ENCODE results near the gene SPO11. TPM values are rescaled to one million over a fixed set of nuclear protein-coding genes. Genes with fewer than 3 reads are reported as not detected.

The SPO11 gene
- polyA plus RNA-seq, 2 of the 4 experiments (the other 2 are of a cell fraction), result not detected

GRCh38 chr20:57313951-57314350, 15.7 kb upstream of the SPO11 start:
- no peaks in the 10 kb centered on the region for H3K4me1 ChIP-seq
- no peak for FAIRE-seq
- POLR2A ChIA-PET, result no interaction called here
- no peaks in the 10 kb centered on the region for H3K9me3 ChIP-seq
- WGBS (ENCODE audit: missing lambda C conversion rate), result 7% methylated on average over 5 of the region's 5 CpGs
- no peak overlapping the region for H3K27ac ChIP-seq
- TF ChIP-seq NPAS2 (CRISPR knock-in tag; IDR thresholded peaks at IDR 0.05; ENCODE audit: borderline replicate concordance) (no peak), HES2 (IDR thresholded peaks at IDR 0.05) (no peak), MYC (IDR thresholded peaks at IDR 0.05; ENCODE audit: borderline replicate concordance, low read length) (no peak), SMC3 (IDR thresholded peaks at IDR 0.05) (no peak), HOXA7 (CRISPR knock-in tag; IDR thresholded peaks at IDR 0.05) (no peak)
- no peak overlapping the region for H3K4me2 ChIP-seq
- no peak for DNase-seq (ENCODE audit: low read depth in 1 of 2, low spot score in 1 of 2)
- CTCF ChIA-PET, result interaction anchor here (0.6 to 1.2 kb wide), 4 partner anchors 9 to 224 kb away, joined by 3 to 4 read pairs (median 3); no protein-coding TSS in a partner anchor
- H3K4me3 ChIP-seq, result no peak overlapping the region
- ATAC-seq, result no peak

- CTCF ChIA-PET, result interaction anchor here (0.7 to 2.5 kb wide), 2 partner anchors 14 to 17 kb away, joined by 3 to 8 read pairs; partner anchors contain the start of gene SPO11
- Histone ChIP-seq H3K4me1 (no peaks in the 10 kb centered on the region), H3K9me3 (no peaks in the 10 kb centered on the region), H3K27ac (no peak overlapping the region), H3K4me2 (no peak overlapping the region), H3K4me3 (no peak overlapping the region)
- TF ChIP-seq RNF2 (IDR thresholded peaks at IDR 0.05; ENCODE audit: borderline replicate concordance, low read depth) (no peak), BCL3 (IDR thresholded peaks at IDR 0.05) (no peak), POLR2AphosphoS2 (conservative IDR thresholded peaks at IDR 0.05; ENCODE audit: low read length) (no peak), REST (IDR thresholded peaks at IDR 0.05) (no peak), RAD21 (conservative IDR thresholded peaks at IDR 0.05 in 1 of 2, IDR thresholded peaks at IDR 0.05 in 1 of 2) (no peak), CBX8 (IDR thresholded peaks at IDR 0.05) (no peak)
- whole genome bisulfite sequencing (ENCODE audit: missing lambda C conversion rate), result 43% methylated on average over 8 of the region's 8 CpGs
- ATAC-seq, result no peak
- DNase-seq (ENCODE audit: low read depth in 1 of 2, low spot score in 1 of 2), result no peak
- no peak for FAIRE-seq
- POLR2A ChIA-PET, result no interaction called here
Observed at GRCh38 chr20:57315083-57315975, 14.3 kb upstream of the SPO11 start.

GRCh38 chr20:57315976-57316480, 13.6 kb upstream of the SPO11 start:
- DNase-seq (ENCODE audit: low read depth in 1 of 2, low spot score in 1 of 2) (no peak), FAIRE-seq (no peak), ATAC-seq (no peak)
- CTCF ChIA-PET, result interaction anchor here (0.5 to 2.5 kb wide), 2 partner anchors 17 to 743 kb away, joined by 5 to 8 read pairs; no protein-coding TSS in a partner anchor
- Histone ChIP-seq H3K9me3 (no peaks in the 10 kb centered on the region), H3K4me2 (no peak overlapping the region), H3K4me1 (no peaks in the 10 kb centered on the region), H3K27ac (no peak overlapping the region), H3K4me3 (no peak overlapping the region)
- 59% methylated on average over 6 of the region's 8 CpGs for WGBS (ENCODE audit: missing lambda C conversion rate)
- no peak for TF ChIP-seq ELK1 (IDR thresholded peaks at IDR 0.05; ENCODE audit: low read depth, low read length)
- TF ChIP-seq MYC (IDR thresholded peaks at IDR 0.05; ENCODE audit: borderline replicate concordance, low read length), result no peak
- no peak for TF ChIP-seq NFE2L2 (conservative IDR thresholded peaks at IDR 0.05; ENCODE audit: low read length)
- no peak for TF ChIP-seq HOXB5 (CRISPR knock-in tag; IDR thresholded peaks at IDR 0.05)
- no peak for TF ChIP-seq ZFP36 (IDR thresholded peaks at IDR 0.05; ENCODE audit: borderline replicate concordance, partially characterized antibody)
- no peak for TF ChIP-seq ESRRA (IDR thresholded peaks at IDR 0.05; ENCODE audit: borderline replicate concordance, low read length)
- no peak for TF ChIP-seq HOXB13 (CRISPR knock-in tag; IDR thresholded peaks at IDR 0.05; ENCODE audit: low read depth)
- no peak for TF ChIP-seq PHF8 (IDR thresholded peaks at IDR 0.05; ENCODE audit: borderline replicate concordance, low read depth)
- no peak for TF ChIP-seq CHD2 (IDR thresholded peaks at IDR 0.05; ENCODE audit: low read length, partially characterized antibody)
- POLR2A ChIA-PET, result no interaction called here
